ENCODE measurements around the gene SANBR.

Gene SANBR

DNA sequence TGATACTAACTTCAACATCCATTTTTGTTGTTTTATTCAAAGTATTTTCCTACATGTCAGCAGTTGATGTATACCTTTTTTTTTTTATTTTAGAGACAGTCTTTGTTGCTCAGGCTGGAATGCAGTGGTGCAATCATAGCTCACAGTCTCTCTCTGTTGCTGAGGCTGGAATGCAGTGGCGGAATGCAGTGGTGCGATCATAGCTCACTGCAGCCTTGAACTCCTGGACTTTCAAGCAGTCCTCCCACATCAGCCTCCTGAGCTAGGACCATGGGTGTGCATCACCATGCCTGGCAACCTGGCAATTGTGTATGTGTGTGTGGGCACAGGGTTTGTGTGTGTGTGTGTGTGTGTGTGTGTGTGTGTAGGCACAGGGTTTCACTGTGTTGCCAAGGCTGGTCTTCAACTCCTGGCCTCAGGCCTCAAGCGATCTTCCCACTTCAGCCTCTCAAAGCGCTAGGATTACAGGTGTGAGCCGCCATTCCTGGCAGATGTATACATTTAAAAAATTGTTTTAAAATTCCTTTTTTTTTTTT, 24.8 kb downstream of the SANBR start:
- no peak overlapping the region for H3K4me3 ChIP-seq (ENCODE audit: extremely low read depth, insufficient read depth, low read length, poor library complexity, severe bottlenecking)

DNA sequence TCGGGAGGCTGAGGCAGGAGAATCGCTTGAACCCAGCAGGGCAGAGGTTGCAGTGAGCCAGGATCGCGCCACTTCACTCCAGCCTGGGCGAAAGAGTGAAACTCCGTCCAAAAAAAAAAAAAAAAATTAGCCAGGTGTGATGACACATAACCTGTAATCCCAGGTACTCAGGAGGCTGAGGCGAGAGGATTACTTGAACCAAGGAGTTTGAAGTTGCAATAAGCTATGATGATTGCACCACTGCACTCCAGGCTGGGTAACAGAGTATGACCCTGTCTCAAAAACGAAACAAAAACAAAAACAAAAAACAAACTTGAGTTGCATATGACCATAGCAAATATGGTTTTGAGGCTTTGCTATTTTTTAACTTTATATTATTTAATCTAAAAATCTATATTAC, 25.8 kb downstream of the SANBR start:
- no peaks in the 10 kb centered on the region for H3K4me1 ChIP-seq (ENCODE audit: control insufficient read depth, insufficient read depth, low read length, poor library complexity, severe bottlenecking)
- no peaks in the 10 kb centered on the region for H3K9me3 ChIP-seq (ENCODE audit: control insufficient read depth, low read length)
- H3K36me3 ChIP-seq (ENCODE audit: control insufficient read depth, insufficient read depth, low read length): peaks cover 58% of the 10 kb centered on the region
- no peak overlapping the region for H3K4me3 ChIP-seq (ENCODE audit: extremely low read depth, insufficient read depth, low read length, poor library complexity, severe bottlenecking)
- 90 to 92% methylated on average over 2 to 5 of the region's 8 CpGs for WGBS, 2 experiments (ENCODE audit: insufficient coverage in 2 of 2)
- no peak overlapping the region for H3K27ac ChIP-seq (ENCODE audit: low read depth, low read length, severe bottlenecking)

More for the DNA sequence above, 24.8 kb downstream of the SANBR start:
- 90 to 94% methylated on average over 2 of the region's 5 CpGs for WGBS, 2 experiments (ENCODE audit: insufficient coverage in 2 of 2)
- no peaks in the 10 kb centered on the region for H3K4me1 ChIP-seq (ENCODE audit: control insufficient read depth, insufficient read depth, low read length, poor library complexity, severe bottlenecking)
- H3K36me3 ChIP-seq (ENCODE audit: control insufficient read depth, insufficient read depth, low read length): peaks cover 59% of the 10 kb centered on the region
- no peak overlapping the region for H3K27ac ChIP-seq (ENCODE audit: low read depth, low read length, severe bottlenecking)
- H3K9me3 ChIP-seq (ENCODE audit: control insufficient read depth, low read length): no peaks in the 10 kb centered on the region

DNA sequence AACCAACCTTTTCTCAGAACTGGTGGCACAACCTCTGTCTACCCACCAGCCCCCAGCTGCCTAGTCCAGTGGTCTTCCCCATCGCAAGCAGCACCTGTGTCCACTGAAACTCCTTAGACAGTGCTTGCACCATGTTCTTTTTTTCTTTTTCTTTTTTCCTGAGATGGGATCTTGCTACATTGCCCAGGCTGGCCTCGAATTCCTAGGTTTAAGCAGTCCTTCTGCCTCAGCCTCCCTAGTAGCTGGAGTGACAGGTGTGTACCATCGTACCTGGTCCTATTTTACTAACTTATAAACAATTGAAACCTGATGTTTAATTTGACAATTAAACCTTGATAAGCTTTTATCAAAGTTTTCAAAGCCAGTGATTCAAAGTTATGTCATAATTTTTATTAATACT, 30.8 kb downstream of the SANBR start:
- Histone ChIP-seq H3K4me3 (ENCODE audit: extremely low read depth, insufficient read depth, low read length, poor library complexity, severe bottlenecking) (no peak overlapping the region), H3K9me3 (ENCODE audit: control insufficient read depth, low read length) (no peaks in the 10 kb centered on the region), H3K36me3 (ENCODE audit: control insufficient read depth, insufficient read depth, low read length) (peaks cover 47% of the 10 kb centered on the region), H3K4me1 (ENCODE audit: control insufficient read depth, insufficient read depth, low read length, poor library complexity, severe bottlenecking) (no peaks in the 10 kb centered on the region), H3K27ac (ENCODE audit: low read depth, low read length, severe bottlenecking) (no peak overlapping the region)
- WGBS, 2 experiments (ENCODE audit: insufficient coverage in 2 of 2): 88 to 100% methylated on average over 1 to 2 of the region's 3 CpGs

DNA sequence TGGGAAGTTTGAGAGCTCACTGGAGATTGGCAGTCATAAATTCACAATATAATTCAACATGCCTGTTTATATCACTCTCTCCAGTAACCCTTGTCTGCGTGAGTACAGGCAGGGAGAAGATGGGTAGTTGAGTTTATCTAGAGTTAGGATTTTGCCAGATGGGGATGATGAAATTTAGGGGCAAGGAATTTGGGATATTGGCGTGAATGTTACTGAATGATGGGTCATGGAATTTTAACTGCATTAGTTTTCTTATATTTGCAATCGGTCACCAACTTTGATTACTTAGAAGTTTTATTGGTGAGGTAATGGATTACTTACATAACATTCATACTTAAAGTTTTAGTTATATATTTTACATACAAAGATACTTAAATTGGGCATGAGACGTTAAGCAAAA, 35.1 kb downstream of the SANBR start:
- Histone ChIP-seq H3K4me3 (ENCODE audit: extremely low read depth, insufficient read depth, low read length, poor library complexity, severe bottlenecking) (no peak overlapping the region), H3K27ac (ENCODE audit: low read depth, low read length, severe bottlenecking) (no peak overlapping the region), H3K4me1 (ENCODE audit: control insufficient read depth, insufficient read depth, low read length, poor library complexity, severe bottlenecking) (no peaks in the 10 kb centered on the region), H3K9me3 (ENCODE audit: control insufficient read depth, low read length) (no peaks in the 10 kb centered on the region), H3K36me3 (ENCODE audit: control insufficient read depth, insufficient read depth, low read length) (peaks cover 54% of the 10 kb centered on the region)
- 94 to 100% methylated on average over 1 to 2 of the region's 4 CpGs for WGBS, 2 experiments (ENCODE audit: insufficient coverage in 2 of 2)

DNA sequence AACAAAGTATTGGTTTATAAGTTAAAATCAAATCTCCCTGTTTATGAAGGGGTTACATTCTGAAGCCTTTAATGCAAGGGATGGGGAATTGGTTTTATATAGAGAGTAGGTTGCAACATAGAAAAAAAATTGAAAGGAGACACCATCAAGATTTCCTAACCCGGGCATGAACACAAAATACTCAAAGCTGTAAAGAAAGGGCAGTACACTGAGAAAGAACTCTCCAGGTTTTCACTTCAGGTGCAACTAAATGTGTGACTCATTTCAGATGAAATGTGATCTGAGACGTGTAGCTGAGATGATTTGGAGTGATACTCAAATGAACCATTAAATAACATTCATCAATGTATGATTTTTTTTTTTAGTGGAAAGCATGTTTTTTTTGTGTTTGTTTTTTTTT, 43.6 kb downstream of the SANBR start:
- Histone ChIP-seq H3K9me3 (ENCODE audit: control insufficient read depth, low read length) (peaks cover 17% of the 10 kb centered on the region), H3K4me3 (ENCODE audit: extremely low read depth, insufficient read depth, low read length, poor library complexity, severe bottlenecking) (no peak overlapping the region), H3K4me1 (ENCODE audit: control insufficient read depth, insufficient read depth, low read length, poor library complexity, severe bottlenecking) (no peaks in the 10 kb centered on the region), H3K36me3 (ENCODE audit: control insufficient read depth, insufficient read depth, low read length) (peaks cover 62% of the 10 kb centered on the region), H3K27ac (ENCODE audit: low read depth, low read length, severe bottlenecking) (no peak overlapping the region)
- WGBS, 2 experiments (ENCODE audit: insufficient coverage in 2 of 2): no CpG with 5 or more reads among the region's 2 CpGs

DNA sequence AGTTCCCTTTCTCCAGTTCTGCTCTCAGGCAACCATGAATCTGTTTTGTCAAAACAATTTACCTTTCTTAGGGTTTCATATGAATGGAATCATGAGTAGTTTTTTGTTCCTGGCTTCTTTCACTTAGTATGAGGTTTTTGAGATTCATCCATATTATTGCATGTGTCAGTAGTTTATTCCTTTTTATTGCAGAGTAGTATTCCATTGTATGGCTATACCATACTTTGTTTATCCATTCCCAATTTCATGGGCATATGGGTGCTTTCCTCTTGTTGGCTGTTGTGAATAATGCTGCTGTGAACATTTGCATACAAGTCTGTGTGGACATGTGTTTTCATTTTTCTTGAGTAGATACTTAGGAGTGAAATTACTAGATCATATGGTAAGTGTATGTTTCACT, 46.0 kb downstream of the SANBR start:
- H3K4me3 ChIP-seq (ENCODE audit: extremely low read depth, insufficient read depth, low read length, poor library complexity, severe bottlenecking): no peak overlapping the region
- H3K36me3 ChIP-seq (ENCODE audit: control insufficient read depth, insufficient read depth, low read length): peaks cover 70% of the 10 kb centered on the region
- H3K27ac ChIP-seq (ENCODE audit: low read depth, low read length, severe bottlenecking): no peak overlapping the region
- no peaks in the 10 kb centered on the region for H3K4me1 ChIP-seq (ENCODE audit: control insufficient read depth, insufficient read depth, low read length, poor library complexity, severe bottlenecking)
- H3K9me3 ChIP-seq (ENCODE audit: control insufficient read depth, low read length): peaks cover 19% of the 10 kb centered on the region

DNA sequence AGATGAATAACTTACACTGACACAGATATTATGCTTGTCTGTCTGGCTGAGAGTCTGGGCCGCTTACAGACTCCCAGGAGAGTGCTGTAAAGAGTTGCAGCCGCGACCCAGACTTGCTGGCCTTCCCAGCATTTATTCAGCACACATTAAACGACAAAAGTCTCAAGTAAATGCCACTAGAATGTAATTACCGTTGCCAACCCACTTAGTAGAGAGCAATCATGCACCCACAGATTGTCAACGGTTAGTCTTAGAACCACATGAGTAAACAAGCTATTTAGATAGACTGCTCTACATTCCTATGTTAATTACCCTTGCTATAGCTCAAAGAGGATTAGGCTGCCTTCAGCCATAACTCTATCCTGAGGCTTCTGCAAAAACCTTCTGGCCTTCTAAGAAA, 48.5 kb downstream of the SANBR start:
- Histone ChIP-seq H3K36me3 (ENCODE audit: control insufficient read depth, insufficient read depth, low read length) (peaks cover 82% of the 10 kb centered on the region), H3K4me1 (ENCODE audit: control insufficient read depth, insufficient read depth, low read length, poor library complexity, severe bottlenecking) (no peaks in the 10 kb centered on the region), H3K4me3 (ENCODE audit: extremely low read depth, insufficient read depth, low read length, poor library complexity, severe bottlenecking) (no peak overlapping the region), H3K9me3 (ENCODE audit: control insufficient read depth, low read length) (peaks cover 19% of the 10 kb centered on the region), H3K27ac (ENCODE audit: low read depth, low read length, severe bottlenecking) (no peak overlapping the region)
- 90 to 91% methylated on average over 5 of the region's 6 CpGs for WGBS, 2 experiments (ENCODE audit: insufficient coverage in 2 of 2)
